Panc1 (cell line): ENCODE results near the gene ZBP1. TPM values are rescaled to one million over a fixed set of nuclear protein-coding genes. Genes with fewer than 3 reads are reported as not detected.

Experiments
- ATAC-seq: fragments of 200-7000 bp; cut with Tn5 transposase; 2 replicates; pipeline ENCODE4 v1.9.1; 2020; ENCODE audit warnings: mild to moderate bottlenecking, moderate library complexity
- BruUV-seq: library from RNA; stranded (reverse); fragments of 400-500 nt; replicated peaks from 2 replicates; lab custom pipeline; 2021; lab: Mats Ljungman, UMichigan
- CTCF ChIA-PET: fragments of 300-600 bp; sonication (Branson Sonifier 250); formaldehyde crosslinking; loops from one replicate; lab custom pipeline; 2022; ENCODE audit warnings: antibody characterized with exemption; lab: Charles Lee
- POLR2A ChIA-PET: fragments of 300-600 bp; sonication (Branson Sonifier 250); formaldehyde crosslinking; loops from one replicate; lab custom pipeline; 2022; ENCODE audit warnings: antibody characterized with exemption; lab: Charles Lee
- DNase-seq: peaks from one replicate; pipeline ENCODE4 v3.0.0-alpha.2; 2010; ENCODE audit warnings: low read depth, low spot score
- H3K27ac ChIP-seq: 2 replicates; pipeline ENCODE4 v1.5.1; 2011; ENCODE audit warnings: mild to moderate bottlenecking, low read length, inconsistent platforms
- H3K27me3 ChIP-seq: fragments of 200-500 bp; sonication (Bioruptor generic); 2 replicates; pipeline ENCODE4 v1.6.0; 2014; ENCODE audit warnings: low read length, inconsistent platforms; ENCODE audit not compliant: control insufficient read depth, insufficient read depth
- H3K36me3 ChIP-seq: fragments of 200-500 bp; sonication (Bioruptor generic); 2 replicates; pipeline ENCODE4 v1.5.1; 2014; ENCODE audit warnings: inconsistent platforms, mild to moderate bottlenecking, low read length, moderate library complexity; ENCODE audit not compliant: control insufficient read depth, insufficient read depth
- H3K4me1 ChIP-seq: 2 replicates; pipeline ENCODE4 v1.5.1; 2011; ENCODE audit warnings: inconsistent platforms, mild to moderate bottlenecking, low read length, moderate library complexity; ENCODE audit not compliant: control insufficient read depth, insufficient read depth
- H3K4me3 ChIP-seq, 2 experiments: 2 replicates each; pipeline ENCODE4 v1.5.1; 2011 to 2012; ENCODE audit warnings: low read depth in 2 of 2, low read length in 2 of 2, mild to moderate bottlenecking in 2 of 2, inconsistent platforms in 1 of 2, moderate library complexity in 1 of 2
- H3K9me3 ChIP-seq: fragments of 200-500 bp; sonication (Bioruptor generic); 2 replicates; pipeline ENCODE4 v1.5.1; 2014; ENCODE audit warnings: low read depth, mild to moderate bottlenecking, inconsistent platforms, low read length, moderate library complexity; ENCODE audit not compliant: control insufficient read depth, insufficient read depth
- POLR2AphosphoS5 ChIP-seq: IDR thresholded peaks from 2 replicates; pipeline ENCODE4 v1.6.1; 2012; ENCODE audit warnings: mild to moderate bottlenecking, low read depth, low read length, moderate library complexity
- SIN3A ChIP-seq: IDR thresholded peaks from 2 replicates; pipeline ENCODE4 v1.6.1; 2012; ENCODE audit warnings: low read depth, mild to moderate bottlenecking, low read length, moderate library complexity, borderline replicate concordance; ENCODE audit not compliant: insufficient read depth
- TCF7L2 ChIP-seq: IDR thresholded peaks from 2 replicates; pipeline ENCODE4 v1.6.1; 2011; ENCODE audit warnings: mild to moderate bottlenecking, low read depth, low read length, inconsistent platforms
- in situ Hi-C: cut with HindIII; loops from 2 replicates; pipeline ENCODE4 v1.10.0; 2016; ENCODE audit warnings: low sequenced_read_pairs, low pct_unique_long_range_greater_than_20kb
- intact Hi-C: fragments of 100-400 bp; cut with micrococcal nuclease; formaldehyde crosslinking; loops from one replicate; pipeline ENCODE4 v1.10.0; 2022; ENCODE audit not compliant: unreplicated experiment
- total RNA-seq: library from RNA; stranded (reverse); gene quantifications from one replicate; pipeline ENCODE4 v1.2.1, GENCODE V29; 2021; ENCODE audit not compliant: unreplicated experiment
- TF ChIP-seq, protein P1 (sequence below), 2 experiments: IDR thresholded peaks; 2 replicates each; pipeline ENCODE4 v1.6.1; 2011 to 2012; ENCODE audit warnings: low read depth in 2 of 2, control low read depth in 1 of 2, low read length in 1 of 2, mild to moderate bottlenecking in 1 of 2, moderate library complexity in 1 of 2; ENCODE audit not compliant: insufficient read depth in 1 of 2
- TF ChIP-seq, protein P2 (sequence below): fragments of 450-650 bp; IDR thresholded peaks from 2 replicates; pipeline ENCODE4 v1.5.1; 2017; ENCODE audit warnings: mild to moderate bottlenecking

ZBP1 gene
- total RNA-seq, 1 experiment from 2014 or later, result not detected

DNA sequence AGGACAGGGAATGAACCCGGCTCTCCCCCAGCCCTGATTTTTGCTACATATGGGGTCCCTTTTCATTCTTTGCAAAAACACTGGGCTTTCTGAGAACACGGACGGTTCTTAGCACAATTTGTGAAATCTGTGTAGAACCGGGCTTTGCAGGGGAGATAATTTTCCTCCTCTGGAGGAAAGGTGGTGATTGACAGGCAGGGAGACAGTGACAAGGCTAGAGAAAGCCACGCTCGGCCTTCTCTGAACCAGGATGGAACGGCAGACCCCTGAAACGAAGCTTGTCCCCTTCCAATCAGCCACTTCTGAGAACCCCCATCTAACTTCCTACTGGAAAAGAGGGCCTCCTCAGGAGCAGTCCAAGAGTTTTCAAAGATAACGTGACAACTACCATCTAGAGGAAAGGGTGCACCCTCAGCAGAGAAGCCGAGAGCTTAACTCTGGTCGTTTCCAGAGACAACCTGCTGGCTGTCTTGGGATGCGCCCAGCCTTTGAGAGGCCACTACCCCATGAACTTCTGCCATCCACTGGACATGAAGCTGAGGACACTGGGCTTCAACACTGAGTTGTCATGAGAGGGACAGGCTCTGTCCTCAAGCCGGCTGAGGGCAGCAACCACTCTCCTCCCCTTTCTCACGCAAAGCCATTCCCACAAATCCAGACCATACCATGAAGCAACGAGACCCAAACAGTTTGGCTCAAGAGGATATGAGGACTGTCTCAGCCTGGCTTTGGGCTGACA lies 28.8 kb upstream of the ZBP1 start:
- CTCF ChIA-PET, result no interaction called here
- ATAC-seq, result no peak
- Histone ChIP-seq H3K27ac (no peak overlapping the region), H3K4me3 (no peak overlapping the region), H3K4me1 (no peaks in the 10 kb centered on the region), H3K9me3 (no peaks in the 10 kb centered on the region), H3K36me3 (peaks cover 7% of the 10 kb centered on the region), H3K27me3 (no peaks in the 10 kb centered on the region)
- TF ChIP-seq SIN3A, result no peak
- intact Hi-C loops, result no loop called here
- BruUV-seq, result no TSS peak
- DNase-seq, result no peak
- in situ Hi-C loops, result loop anchor here (25.0 kb wide), 1 partner anchor 538 kb away; no protein-coding TSS in a partner anchor
- POLR2A ChIA-PET, result no interaction called here

DNA sequence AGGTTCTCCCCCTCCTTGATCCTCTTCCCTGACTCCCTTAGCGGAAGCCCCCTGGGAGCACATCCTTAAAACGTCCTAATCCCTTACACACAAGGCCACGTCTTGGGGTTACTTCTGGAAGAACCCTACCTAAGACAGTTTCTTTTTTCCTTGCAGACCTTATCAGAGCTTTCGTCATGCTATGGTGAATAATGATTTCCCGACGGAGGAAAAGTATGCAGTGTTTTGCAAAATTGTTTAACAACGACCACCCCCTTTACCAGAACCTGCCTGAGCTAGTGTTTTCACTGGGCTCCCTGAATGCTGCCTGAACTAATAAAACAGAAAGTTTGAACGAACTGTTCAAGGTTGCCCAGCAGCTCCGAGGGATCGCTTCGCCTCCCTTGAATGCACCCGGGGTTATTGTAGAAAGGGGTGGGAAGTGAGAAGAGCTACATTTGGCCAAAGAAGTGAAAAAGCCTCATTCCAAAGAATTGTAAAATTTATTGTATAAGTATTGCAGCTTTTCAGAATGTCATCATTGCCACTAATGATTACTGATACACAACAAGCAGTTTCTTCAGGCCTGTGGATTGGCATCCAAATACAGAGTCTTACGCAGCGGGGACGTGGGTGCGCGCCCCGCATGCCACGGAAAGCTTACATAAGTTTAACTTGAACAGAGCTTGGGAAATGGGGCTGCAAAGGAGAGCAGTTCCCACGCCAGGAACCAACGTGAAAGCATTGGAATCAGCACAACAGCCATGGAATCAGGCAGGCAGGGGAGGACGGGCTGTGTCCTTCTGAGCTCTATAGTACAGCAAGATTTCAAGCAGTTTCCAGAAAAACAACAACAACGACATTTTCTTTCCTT lies 27.9 kb upstream of the ZBP1 start:
- Histone ChIP-seq H3K27me3 (no peaks in the 10 kb centered on the region), H3K4me1 (no peaks in the 10 kb centered on the region), H3K27ac (no peak overlapping the region), H3K9me3 (no peaks in the 10 kb centered on the region), H3K36me3 (peaks cover 5% of the 10 kb centered on the region), H3K4me3 (no peak overlapping the region)
- intact Hi-C loops, result no loop called here
- no peak for ATAC-seq
- DNase-seq, result no peak
- CTCF ChIA-PET, result no interaction called here
- no TSS peak for BruUV-seq
- in situ Hi-C loops, result loop anchor here (25.0 kb wide), 1 partner anchor 539 kb away; no protein-coding TSS in a partner anchor
- POLR2A ChIA-PET, result no interaction called here
- TF ChIP-seq, protein P1, sequence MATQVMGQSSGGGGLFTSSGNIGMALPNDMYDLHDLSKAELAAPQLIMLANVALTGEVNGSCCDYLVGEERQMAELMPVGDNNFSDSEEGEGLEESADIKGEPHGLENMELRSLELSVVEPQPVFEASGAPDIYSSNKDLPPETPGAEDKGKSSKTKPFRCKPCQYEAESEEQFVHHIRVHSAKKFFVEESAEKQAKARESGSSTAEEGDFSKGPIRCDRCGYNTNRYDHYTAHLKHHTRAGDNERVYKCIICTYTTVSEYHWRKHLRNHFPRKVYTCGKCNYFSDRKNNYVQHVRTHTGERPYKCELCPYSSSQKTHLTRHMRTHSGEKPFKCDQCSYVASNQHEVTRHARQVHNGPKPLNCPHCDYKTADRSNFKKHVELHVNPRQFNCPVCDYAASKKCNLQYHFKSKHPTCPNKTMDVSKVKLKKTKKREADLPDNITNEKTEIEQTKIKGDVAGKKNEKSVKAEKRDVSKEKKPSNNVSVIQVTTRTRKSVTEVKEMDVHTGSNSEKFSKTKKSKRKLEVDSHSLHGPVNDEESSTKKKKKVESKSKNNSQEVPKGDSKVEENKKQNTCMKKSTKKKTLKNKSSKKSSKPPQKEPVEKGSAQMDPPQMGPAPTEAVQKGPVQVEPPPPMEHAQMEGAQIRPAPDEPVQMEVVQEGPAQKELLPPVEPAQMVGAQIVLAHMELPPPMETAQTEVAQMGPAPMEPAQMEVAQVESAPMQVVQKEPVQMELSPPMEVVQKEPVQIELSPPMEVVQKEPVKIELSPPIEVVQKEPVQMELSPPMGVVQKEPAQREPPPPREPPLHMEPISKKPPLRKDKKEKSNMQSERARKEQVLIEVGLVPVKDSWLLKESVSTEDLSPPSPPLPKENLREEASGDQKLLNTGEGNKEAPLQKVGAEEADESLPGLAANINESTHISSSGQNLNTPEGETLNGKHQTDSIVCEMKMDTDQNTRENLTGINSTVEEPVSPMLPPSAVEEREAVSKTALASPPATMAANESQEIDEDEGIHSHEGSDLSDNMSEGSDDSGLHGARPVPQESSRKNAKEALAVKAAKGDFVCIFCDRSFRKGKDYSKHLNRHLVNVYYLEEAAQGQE (IDR thresholded peaks at IDR 0.05; ENCODE audit: insufficient read depth in 1 of 2, low read depth in 2 of 2, low read length in 1 of 2), result no peak
- no peak for TF ChIP-seq TCF7L2

DNA sequence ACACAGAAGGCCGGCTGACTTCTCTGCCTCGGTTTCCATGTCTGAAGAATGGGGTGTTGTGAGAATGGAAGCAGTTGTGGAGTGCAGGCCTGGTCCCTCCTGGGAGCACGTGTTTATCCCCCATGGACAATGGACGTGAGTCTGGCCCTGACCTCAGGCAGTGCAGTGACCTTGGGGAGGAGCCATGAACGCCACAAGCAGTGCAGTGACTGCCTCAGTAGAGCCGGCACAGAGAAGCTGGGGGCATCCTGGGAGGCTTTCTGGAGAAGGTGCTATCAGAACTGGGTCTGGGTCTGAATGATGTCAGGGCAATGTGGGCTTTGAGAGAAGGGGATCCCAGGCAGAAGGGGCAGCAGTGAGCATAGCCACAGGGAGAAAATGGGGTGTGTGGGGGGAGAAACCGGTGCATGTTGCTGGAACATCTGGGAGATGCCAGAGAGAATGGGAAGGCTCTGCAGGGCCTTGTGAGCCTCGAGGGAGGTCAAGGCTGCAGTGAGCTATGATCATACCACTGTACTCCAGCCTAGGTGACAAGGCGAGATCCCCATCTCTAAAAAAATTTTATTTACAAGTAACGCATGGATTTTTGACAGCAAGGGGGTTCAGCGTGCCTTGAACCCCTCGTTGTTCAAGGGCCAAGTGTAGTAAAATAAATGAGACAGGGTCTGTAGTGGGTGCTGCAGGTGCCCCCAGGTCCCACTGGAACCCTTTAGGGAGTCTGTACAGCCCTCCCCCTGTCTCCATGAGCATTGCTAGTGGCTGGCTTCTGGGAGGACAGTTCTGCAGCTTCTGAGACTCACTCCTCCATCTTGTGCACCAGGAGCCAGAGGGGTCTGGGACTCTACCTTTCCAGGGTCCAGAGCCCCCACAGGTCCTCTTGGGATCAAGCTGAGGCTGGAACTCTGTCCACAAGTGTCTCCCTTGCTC lies 27.0 kb upstream of the ZBP1 start:
- DNase-seq, result no peak
- ChIA-PET CTCF (no interaction called here), POLR2A (no interaction called here)
- Histone ChIP-seq H3K27me3 (no peaks in the 10 kb centered on the region), H3K4me1 (no peaks in the 10 kb centered on the region), H3K4me3 (no peak overlapping the region), H3K36me3 (peaks cover 5% of the 10 kb centered on the region), H3K9me3 (no peaks in the 10 kb centered on the region), H3K27ac (no peak overlapping the region)
- BruUV-seq, result no TSS peak
- ATAC-seq, result peak; percentile 39; the same call in 1 of the 2 replicates
- in situ Hi-C loops (loop anchor here (25.0 kb wide), 1 partner anchor 540 kb away; no protein-coding TSS in a partner anchor), intact Hi-C loops (no loop called here)
- no peak for TF ChIP-seq TCF7L2
- TF ChIP-seq POLR2AphosphoS5, result no peak
- TF ChIP-seq SIN3A, result no peak
- TF ChIP-seq, protein P2, sequence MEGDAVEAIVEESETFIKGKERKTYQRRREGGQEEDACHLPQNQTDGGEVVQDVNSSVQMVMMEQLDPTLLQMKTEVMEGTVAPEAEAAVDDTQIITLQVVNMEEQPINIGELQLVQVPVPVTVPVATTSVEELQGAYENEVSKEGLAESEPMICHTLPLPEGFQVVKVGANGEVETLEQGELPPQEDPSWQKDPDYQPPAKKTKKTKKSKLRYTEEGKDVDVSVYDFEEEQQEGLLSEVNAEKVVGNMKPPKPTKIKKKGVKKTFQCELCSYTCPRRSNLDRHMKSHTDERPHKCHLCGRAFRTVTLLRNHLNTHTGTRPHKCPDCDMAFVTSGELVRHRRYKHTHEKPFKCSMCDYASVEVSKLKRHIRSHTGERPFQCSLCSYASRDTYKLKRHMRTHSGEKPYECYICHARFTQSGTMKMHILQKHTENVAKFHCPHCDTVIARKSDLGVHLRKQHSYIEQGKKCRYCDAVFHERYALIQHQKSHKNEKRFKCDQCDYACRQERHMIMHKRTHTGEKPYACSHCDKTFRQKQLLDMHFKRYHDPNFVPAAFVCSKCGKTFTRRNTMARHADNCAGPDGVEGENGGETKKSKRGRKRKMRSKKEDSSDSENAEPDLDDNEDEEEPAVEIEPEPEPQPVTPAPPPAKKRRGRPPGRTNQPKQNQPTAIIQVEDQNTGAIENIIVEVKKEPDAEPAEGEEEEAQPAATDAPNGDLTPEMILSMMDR, result no peak
- TF ChIP-seq, protein P1 (IDR thresholded peaks at IDR 0.05; ENCODE audit: insufficient read depth in 1 of 2, low read depth in 2 of 2, low read length in 1 of 2), result no peak
